CD4-positive, alpha-beta T cell treated with Interleukin-21 for 1 hour (primary cell): ENCODE results near the gene HS3ST3B1.

Source experiments
- DNase-seq: peaks from one replicate; pipeline ENCODE4 v3.0.0-alpha.2; 2020

The HS3ST3B1 gene

DNA sequence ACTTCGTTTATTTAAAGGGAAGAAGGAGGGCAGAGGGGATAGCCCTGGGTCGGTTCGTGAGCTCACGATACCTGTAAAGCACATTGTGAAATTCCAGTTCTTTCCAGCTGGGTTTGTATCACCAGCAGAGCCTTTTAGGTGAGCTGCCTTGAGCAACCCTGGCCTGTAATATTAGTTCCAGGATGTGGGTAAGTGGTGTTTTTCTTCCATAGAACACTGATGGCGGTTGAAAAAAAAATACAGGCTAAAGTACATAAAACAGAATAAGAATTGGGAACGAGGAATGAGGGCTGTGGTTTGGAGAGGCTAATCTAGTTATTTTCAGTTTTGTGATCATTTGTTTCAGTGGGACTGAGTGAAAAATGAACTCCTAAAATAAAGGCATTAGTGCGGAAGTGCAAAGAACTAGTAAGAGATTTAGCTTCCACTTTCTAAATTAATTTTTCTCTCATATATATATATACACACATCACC, 20.6 kb downstream of the HS3ST3B1 start:
- no peak for DNase-seq

DNA sequence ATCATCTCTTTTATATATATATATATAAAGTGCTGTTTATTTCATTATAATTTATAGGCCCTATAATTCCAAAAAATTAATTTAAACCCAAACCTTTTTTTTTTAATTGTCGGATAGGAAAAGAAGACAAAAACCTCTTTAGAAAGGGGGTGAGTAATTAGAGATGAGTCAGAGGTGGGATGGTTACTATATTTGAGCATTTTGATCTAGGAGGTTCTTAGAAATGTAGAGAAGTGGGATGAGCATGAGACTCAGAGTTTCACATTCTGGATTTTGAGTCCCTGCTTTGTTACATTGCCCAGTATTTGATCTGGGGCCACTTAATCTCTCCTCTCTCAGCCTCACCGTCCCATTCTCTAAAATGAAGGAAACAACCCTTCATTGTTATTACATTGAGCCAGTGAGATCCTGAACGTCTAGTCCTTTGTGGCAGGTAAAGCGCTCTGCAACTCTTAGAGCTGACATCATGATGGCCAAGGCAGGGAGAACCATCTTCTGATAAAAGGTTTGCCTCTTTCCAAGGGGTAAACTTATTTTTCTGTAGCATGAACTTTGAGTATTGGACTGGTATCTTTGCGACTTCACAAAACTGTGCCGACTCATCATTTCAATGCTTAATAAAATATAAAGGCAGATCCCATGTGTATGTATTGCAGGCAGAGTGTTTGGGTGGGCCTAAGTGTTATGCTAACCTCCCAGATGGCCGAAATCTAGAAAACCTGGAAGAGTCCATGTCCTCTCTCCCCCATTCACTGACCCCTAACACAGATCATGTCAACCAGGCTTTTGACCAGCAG, 21.3 kb downstream of the HS3ST3B1 start:
- DNase-seq = no peak

DNA sequence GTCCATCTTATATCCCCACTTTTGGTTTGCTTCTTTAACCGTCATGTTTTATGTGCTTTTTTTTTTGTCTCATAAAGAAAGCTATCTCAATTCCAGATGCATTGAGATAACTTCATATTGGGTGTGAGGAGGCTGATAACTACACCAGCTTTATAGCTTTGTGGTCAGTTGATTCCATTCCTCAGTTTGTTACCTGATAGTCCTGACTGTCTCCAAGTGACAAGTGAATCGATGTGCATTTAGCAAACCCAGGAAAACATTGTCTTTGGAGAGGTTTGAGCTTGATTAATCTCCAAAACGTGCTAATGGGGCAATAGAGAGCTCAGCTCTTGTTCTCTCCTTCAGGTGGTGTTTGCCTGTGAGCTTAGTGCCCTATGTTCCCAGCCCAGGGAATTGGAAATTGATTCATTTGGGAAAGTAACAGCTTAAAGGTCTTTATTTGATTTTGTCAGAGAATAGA, 22.7 kb downstream of the HS3ST3B1 start:
- no peak for DNase-seq

GRCh38 chr17:14325618-14326167, 24.8 kb downstream of the HS3ST3B1 start:
- DNase-seq = no peak

GRCh38 chr17:14329900-14330491, 29.1 kb downstream of the HS3ST3B1 start:
- DNase-seq = no peak

DNA sequence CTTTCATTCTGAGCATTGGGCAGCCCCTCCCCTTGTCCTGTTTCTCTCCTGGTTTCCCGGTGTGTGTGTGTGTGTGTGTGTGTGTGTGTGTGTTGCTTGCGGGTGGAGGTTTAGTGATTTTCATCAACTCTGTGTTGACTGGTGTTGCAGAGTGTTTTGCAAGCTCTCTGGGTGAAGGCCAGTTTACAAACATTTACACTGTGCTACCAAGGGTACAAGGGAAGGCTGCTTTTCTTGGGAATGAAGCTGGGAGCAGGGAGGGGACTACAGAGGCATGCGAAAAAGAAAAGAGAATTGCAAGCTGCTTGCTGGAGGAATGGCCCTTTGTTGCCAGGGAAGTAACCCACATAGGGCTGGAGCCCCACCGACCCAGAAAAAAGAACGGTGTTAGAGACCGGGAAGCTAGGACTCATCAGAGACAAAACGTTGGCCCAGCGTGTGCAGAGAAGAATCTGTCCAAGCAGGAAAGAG, 29.6 kb downstream of the HS3ST3B1 start:
- DNase-seq = no peak

DNA sequence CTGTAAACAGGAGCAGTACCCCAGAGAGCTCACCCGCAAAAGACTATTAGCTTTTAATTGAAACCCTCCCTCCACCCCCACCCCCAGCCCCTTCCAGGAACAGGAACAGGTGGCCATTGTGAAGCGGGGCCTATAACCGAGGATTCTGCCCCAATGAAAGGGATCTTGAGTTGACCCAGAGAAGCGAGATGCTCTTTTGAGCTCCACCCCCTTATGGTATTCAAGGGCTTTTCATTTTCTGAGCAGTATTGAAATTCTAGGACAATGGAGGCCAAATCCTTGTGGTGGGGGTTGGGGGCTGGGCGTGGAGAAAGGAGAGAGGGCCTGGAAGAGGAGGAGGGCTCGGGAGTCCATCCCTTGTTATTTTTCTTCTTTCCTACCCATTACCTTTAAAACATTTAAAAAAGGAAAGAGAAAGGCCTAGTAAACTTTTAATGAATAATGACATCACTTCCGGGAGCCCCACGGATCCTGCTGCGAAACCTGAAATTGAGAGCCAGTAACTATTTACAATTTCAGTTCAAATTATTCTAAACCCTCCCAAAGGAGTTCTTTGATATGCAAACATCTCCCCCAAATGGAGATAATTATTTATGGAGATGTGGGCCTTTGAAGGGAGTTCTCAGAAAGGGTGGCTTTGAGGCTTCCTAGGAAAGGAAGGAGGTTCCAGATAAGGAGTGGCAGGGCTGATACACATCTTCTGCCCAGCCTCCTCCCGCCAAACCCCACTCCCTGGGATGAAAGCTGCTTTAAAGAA, 30.5 kb downstream of the HS3ST3B1 start:
- no peak for DNase-seq

DNA sequence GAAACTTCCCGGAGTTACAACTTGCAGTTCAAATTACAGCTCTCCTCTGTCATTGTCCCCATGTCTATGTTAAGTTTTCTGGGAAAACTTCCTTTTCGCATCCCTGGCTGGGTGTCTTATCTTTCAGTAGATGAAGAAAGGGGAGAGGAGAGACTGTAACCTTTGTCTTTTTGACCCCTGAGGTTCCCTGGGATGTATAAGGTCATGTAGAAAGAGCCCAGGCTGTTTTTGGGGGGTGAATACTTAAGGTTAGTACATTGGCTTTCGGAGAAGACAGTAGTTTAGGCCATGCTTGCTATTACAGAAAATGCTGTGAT, 31.1 kb downstream of the HS3ST3B1 start:
- no peak for DNase-seq

DNA sequence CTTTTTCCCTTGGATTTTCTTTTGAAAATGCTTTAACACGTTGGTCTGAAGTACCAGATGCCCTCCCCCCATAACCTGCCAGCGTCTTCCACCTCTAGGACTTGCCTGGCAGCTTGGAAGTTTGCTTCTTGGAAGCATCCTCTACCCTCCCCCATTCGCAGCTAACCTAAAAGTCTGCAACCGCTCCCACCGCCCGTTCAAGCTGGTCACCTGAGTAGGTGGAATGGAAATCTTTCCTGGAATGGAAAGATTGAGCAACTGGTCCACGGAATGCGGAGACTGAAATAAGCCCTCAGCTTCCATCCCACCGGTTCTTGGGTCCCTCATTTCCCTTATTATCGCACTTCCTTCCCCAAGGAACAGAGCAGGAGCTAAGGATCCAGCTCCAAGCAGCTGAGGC, 31.4 kb downstream of the HS3ST3B1 start:
- DNase-seq = no peak

GRCh38 chr17:14333506-14333905, 32.6 kb downstream of the HS3ST3B1 start:
- no peak for DNase-seq

DNA sequence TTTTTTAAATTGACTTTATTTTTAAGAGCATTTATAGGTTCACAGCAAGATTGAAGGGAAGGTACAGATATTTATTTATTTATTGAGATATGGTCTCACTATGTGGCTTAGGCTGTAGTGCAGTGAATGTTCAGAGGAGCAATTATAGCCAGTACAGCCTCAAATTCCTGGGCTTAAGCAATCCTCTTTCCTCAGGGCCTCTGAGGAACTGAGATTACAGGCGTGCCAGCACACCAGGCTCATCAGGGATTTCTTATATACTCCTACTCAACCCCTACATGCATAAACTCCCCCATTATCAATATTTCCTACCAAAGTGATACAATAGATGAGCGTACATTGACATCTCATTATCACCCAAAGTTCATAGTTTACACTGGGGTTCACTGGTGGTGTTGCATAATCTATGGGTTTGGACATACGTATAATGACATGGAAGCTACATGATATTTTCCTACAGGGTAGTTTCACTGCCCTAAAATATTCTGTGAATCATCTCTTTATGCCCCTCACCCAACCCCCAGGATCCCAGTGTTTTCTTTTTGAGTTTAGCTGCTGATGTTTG, 33.5 kb downstream of the HS3ST3B1 start:
- no peak for DNase-seq

DNA sequence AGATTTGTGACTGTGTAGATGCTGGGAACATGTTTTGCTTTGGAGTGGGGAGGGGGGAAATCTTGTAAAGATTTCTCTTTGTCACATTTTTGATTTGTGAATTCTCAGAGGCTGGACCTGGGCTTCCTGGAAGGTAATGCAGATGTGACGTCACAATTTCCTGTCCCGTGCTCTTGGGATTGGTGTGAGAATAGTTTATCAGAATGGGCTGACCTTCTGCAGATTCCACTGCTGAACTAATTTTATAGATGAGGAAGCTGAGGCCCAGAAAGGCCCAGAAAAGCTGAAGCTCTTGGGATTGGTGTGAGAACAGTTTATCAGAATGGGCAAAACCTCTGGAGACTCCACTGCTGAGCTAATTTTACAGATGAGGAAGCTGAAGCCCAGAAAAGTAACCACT, 34.0 kb downstream of the HS3ST3B1 start:
- DNase-seq = peak; percentile 21

DNA sequence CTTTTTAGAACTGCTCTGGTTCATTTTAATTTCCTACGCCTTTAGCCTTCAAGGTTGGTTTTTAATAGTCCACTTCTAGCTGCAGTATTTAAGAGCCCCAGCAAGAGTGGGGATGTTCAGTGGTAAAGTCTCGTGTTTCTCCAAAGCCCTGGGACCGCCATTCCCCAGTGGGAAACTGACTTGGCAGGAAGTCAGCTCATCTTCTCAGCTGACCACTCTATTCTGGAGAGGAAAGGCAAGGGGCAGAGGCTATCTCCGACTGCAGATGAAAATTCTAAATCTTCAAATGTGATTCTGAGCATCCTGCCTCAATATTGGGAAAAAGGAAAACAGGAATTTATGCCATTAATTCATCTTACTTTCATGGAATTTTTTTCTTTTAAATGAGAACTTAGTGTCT, 35.5 kb downstream of the HS3ST3B1 start:
- no peak for DNase-seq

GRCh38 chr17:14337596-14338079, 36.8 kb downstream of the HS3ST3B1 start:
- DNase-seq = no peak

DNA sequence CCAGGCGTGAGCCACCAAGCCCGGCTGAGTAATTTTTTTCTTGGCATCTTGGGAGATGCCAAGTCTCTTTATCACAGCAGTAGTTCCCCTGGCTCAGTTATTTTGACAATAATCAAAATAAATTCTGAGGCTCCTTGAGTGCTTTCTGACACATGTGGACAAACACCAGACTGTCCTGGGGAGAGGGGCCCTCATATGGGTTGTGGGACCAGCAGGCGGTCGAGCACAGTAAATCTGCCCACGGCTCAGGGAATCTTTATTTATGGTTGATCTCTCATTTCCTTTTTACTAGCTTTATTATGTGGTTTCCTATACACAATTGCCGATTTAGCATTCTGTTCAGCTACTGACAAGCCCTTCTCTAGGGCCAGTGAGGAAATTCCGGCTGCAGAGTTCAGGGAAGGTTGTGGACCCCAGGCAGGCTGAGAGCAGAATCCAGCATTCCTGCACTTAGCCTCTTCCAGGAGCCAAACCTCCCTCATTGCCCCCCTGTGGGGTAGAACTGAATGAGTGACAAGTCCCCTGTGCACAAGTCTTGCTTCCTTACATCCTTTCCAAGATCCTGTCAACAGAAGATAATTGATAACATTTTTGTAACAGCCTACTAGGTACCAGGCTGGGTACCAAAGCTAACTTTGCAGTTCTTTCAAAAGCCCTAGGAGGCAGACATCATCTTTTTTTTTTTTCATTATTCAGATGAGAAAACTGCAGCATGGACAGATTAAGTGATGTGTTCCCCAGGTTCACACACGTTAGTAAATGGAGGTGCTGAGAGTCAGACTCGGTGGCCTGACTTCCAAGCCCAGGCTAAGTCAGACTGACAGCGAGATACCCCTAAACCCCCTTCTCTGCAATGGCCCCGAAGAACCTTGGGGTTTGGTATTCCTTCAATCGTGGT, 40.2 kb downstream of the HS3ST3B1 start:
- DNase-seq = no peak

DNA sequence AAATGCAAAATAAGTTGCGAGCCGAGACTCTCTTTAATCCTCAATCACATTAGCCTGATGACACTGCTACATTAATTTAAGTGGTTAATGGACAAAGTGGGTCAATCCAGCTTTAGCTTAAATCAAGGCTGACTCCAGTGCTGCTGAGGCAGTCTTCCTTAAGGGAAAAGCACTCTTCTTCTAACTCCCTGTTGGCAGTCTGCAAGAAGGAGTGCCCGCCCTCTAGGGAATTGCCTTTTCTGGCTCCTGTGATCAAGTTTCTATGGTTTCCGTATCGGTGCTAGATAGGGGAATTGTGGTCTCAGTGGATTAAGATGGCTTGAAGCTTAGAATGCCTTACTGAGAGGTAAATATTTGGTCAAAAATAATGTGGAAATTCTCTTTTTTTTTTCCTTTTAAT, 41.0 kb downstream of the HS3ST3B1 start:
- DNase-seq = no peak

DNA sequence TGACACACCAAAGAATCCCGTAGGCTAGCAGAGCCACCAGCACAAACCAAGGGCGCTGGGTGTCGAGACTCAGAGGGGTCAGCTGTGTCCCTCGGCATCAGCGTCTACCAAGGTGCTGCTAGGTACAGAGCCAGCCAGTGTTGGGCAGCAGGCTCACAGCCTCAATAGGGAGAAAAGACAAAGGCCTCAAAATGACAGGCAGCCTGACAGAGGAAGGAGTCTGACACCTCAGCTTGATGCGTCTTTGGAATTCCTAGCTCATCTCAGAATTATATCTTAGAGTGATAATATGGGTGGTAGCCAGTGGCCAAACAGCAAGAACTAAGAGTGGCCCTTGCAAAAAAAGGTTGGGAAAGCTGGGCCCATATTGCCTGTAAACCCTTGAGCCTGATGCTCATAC, 45.9 kb downstream of the HS3ST3B1 start:
- DNase-seq = no peak

DNA sequence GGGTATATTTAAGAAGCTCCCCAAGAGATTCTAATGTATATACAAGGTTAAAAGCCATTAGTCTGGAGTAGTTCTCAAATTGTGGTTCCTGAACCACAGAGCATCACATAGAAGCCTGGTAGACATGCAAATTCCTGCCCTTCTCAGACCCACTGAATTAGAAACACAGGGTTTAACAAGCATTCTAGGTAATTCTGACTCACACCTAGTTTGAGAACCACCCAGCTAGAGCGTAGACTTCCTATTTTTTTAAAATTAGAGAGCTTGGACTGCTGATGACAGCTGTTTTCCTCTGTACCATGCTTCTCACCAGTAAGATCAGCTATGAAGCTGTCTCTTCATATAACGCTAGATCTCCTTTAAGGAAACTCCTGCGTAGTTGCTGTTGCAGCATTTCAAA, 50.6 kb downstream of the HS3ST3B1 start:
- DNase-seq = no peak

- no peak for DNase-seq
Observed at GRCh38 chr17:14352136-14352535, 51.3 kb downstream of the HS3ST3B1 start.

GRCh38 chr17:14353861-14354474, 53.1 kb downstream of the HS3ST3B1 start:
- no peak for DNase-seq

DNA sequence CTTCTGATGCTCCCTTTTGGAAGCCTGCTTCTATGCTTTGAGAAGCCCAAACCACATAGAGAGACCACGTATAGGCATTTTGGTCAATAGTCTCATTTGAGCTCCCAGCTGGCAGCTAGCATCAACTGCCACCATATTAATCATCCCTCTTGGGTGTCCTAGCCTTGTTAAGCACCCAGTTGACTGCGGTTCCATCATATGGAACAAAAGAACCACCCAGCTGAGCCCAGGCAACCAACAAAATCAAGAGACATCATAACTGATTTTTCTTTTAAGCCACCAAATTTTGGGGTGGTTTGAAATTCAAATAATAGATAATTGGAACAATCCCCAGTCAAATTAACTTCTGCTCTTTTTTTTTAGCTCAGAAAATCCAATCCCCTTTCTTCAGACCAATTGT, 53.9 kb downstream of the HS3ST3B1 start:
- DNase-seq = no peak
